ENCODE results near the gene MAP2K1.

MAP2K1 gene

DNA sequence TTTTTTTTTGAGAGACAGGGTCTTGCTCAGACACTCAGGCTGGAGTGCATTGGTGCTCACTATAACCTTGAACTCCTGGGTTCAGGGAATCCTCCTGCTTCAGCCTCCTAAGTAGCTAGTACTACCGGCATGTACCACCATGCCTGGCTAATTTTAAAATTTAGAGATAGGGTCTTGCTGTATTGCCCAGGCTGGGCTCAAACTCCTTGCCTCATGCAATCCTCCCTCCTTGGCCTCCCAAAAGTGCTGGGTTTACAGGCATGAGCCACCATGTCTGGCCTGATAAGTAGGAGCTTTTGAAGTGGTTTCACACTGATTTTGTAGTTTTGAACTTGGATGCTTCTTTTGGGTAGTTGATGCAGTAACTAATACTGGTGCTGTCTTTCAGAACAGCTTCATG, 7.8 kb downstream of the MAP2K1 start:
- DNase-seq: no peak

DNA sequence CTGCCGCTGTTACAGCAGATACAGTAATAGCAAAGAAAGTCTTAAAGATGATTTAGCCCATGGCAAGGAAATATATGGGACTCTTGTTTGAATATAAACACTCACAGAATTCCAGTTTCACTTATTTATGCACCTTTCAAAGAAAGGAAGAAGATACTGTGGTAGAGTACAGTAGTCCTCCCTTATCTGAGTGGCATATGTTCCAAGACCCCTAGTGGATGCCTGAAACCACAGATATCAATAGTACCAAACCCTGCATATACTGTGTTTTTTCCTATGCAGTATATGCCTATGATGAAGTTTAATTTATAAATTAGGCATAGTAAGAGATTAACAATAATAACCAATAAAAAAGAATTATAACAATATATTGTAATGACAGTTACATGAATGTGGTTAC, 8.2 kb downstream of the MAP2K1 start:
- no peak for DNase-seq

DNA sequence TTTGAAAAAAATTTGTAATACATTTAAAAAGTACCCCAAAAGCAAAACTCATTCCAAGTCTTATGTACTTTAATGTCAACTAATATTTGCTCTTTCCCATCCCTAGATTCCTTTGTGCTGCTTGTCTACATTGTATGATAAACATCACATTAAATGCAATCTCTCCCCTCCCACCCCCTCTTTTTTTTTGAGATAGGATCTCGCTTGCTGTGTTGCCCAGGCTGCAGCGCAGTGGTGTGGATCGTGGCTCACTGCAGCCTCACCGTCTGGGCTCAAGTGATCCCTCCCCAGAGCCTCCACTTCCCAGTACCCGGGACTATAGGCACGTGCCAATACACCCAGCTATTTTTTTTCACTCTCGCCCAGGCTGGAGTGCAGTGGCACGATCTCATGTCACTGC, 12.6 kb downstream of the MAP2K1 start:
- DNase-seq: no peak

DNA sequence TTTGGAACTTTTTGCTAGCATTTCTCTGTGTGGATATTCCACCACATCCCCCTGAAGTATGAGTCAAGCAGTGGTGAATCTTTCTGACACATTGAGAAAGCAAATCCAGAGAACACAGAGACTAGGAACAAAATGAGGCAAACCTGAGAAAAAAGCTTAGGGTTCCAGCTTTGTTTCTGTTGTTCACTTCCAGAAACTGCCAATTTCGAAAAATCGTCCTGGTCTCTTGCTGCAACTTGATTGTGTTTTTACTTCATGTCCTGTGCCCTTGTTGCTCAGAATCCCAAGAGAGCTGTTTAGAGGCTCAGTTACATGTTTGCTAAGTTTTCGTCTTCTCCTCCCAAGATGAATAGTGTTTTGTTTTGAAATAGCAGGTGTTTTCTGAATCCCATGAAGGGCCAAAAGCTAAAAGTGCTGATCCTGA, 13.7 kb downstream of the MAP2K1 start:
- no peak for DNase-seq

DNA sequence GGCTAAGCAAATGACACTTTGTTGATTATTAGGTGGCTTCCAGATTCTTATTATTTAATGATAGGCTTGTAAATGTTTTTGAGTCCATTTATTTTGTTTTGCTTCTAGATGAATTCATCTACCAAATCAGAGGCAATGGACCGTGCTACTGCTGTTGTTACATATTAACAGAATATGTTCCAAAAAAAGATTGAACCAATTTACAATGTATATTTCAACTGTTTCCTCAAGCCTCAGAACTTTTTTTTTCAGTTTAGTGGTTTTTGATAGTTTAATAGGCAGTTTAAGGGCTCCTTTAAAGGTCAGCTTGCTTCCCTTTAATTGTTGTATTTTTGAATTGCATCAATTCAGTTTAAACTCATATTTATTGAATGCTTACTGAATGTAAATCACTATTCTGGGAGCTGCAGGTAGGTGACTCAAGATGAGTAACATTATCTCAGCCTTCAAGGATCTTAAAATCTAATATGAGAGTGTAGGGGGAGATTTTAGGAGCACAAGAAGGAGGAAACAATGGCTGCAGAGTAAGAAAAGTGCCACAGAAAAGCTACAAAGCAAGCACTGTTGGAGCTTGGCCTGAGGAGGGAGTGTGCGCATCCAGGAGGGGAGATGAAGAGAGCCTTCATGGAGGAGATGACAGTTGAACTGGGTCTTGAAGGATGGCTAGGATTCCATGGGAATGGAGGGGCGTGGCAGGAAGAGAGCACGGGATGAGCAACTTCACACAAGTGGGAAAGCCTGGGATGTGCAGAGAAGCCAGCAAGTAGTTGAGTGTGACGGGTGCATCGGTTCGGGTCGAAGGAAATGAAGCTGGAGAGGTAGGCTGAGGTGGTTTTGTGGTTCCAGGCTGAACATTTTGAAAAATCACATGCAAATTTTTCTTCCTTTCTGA, 14.7 kb downstream of the MAP2K1 start:
- DNase-seq: no peak

DNA sequence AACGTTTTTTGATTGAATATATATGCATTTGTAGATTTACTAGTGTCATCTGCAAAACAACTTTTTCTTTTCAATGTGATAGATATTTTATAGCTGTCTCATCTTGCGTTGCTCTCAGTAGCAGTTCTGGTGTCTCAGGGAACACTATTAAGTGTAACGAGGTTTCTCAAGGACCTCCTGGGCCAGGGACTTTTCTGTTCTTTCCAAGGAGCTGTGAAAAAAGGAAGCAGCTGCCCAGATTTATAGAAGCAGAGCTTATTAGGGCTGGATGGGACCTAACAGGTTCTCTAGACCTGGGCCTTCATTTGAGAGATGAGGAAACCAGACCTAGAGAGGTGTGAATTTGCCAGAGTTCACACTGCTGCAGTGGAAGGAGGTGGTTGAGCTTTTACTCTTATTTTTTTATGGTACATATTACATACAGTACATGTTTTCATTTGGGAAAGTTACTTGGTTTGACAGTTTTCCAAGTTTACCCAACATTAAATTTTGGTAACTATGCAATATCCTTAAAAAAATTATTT, 16.1 kb downstream of the MAP2K1 start:
- DNase-seq: no peak

DNA sequence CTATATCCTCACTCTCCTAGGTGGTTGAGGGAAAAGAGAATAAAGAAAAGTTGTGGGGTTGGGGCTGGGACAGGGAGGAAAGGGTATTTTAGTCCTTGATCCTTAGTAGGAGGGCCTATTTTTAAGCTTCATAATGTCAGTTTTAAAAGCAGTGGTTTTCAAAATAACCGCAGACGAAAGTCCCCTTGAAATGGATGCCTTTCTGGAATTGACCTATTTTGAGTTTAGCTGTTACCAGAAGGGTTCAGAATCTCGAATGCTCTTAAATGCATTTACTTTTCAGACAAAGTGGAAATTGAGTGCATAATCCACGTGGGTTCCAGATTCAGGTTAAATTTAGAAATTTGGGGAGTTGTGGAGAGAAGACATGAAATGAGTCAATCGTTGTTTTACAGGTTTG, 16.6 kb downstream of the MAP2K1 start:
- DNase-seq: no peak

DNA sequence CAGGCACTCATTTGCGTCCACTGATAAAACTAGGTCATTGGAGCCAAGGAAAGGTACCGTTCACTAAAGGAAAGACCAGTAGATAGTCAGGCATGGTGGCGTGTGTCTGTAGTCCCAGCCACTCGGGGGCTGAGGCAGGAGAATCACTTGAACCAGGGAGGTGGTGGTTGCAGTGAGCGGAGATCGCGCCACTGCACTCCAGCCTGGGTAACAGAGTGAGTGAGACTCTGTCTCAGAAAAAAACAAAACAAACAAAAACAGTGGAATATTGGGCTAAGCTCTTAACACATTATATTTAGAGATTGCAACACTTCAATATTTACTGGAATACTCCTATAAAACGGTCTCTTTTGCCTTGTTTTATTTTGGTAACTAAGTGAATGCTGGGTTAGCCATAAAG, 17.4 kb downstream of the MAP2K1 start:
- DNase-seq: no peak

DNA sequence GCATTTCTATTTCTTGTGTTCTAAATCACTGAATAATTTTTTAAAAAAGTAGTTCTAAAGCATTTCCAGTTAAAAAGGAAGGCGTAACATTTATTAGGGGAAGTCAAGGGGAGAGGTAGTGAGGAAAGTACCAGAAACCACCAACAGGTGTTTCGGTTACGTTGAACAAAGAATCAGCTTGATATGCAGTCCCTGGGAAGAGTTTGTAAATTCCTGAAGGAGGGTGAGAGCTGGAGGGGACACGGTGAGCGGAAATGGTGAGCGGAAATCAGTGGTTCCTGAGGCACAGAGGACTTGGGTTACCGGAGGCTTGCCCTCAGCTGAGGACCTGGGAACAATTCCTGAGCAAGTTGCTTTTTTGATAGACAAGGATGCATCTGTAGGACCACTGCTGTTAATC, 17.8 kb downstream of the MAP2K1 start:
- no peak for DNase-seq

DNA sequence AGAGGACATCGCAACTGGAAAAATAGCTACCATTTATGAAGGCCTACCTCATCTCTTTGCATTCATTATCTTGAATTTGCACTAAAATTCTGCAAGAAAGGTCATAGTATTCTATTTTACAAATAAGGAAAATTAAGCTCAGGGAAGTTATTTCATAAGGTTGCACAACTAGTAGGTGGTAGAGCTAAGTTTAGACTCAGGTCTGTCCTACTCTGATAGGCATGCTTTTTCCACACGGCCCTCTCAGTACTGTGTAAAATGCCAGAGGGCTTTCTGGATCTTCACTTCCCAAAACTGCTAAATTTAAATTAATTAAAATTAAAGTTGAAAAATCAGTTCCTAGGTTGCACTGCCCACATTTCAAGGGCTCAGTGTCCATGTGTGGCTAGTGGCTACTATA, 18.3 kb downstream of the MAP2K1 start:
- no peak for DNase-seq

DNA sequence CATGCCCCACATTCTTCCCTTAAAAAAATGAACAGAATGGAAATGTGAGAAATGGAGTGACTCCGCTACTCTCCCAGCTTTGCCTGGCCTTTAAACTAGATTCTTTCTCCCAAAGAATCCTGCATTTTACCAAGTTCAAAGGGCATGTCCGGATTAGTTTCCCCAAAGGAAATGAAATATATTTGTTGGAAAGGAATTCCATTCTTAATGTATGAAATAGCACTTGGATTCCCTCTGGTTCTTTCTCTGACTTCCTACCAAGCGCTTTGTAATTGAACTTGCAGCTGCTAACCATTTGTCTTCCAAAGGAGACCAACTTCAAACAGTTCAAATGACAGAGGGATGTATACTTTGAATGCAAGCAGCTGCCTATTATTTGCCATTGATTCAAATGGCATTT, 18.9 kb downstream of the MAP2K1 start:
- DNase-seq: no peak

DNA sequence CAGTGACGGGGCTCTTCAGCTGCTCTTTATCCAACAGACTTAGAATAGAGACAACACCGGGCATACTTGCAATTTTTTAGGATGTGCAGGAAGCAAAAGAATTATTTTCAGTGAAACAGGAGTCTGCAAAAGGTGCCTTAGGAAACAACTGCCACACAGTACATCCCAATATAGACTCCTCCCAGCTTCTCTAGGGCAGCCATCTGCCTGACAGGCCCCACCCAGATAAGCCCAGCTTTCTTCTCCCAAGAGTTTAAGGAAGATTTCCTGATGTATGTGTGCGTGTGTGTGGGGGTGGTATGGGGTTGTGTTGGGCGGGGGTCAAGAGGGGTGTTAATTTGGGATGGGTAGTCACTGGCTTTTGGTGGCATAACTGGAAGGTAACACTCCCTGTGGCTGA, 21.5 kb downstream of the MAP2K1 start:
- DNase-seq: no peak

DNA sequence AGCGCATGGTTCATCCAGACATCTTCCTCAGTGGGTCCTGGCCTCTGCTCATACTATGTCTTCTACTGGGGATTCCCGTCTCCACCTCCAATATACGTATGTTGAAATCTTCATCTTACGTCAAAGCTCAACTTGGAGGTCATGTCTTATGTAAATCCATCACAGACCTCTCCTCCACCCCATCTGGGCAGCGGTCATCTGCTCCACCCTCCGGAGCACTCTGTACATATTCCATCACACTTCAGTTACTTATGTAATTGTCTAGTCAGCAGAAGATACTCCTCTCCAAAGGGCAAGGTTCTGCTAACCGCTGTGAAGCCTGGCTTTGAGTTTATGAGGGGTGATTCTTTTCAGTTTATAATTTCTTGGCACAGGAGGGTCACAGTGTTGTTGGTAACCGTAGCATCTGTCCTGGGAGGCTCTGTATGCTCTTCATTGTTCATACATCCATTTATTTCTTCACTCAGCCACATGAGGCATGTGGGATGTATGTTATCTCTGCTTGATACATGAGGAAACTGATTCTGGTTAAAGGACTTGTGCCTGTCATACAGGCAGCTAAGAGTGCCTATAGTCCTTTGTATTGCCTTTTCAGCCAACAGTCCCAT, 22.1 kb downstream of the MAP2K1 start:
- no peak for DNase-seq

DNA sequence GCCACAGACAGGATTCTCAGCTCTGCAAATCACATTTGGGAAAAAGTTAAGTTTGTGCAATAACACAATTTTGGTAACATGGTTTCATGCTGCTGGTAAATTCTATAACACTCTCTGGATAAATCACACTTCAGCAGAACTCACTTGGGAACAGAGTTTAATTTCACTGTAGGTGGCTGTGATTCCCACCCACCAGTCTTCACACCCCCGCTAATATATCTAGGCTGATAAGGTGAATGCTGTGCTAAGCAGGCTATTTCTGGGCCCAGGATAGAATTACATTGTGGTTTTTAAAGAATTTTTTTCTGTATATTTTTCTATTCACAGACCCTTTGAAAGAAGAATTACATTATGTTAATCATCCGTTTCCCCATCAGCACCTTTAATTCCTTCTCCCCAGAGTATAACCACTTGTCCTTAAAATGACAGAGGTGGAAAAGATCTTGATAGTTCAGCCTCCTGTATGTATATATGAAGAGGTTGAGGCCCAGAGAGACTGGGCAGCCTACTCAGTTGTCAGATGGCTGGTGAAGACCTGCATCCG, 22.9 kb downstream of the MAP2K1 start:
- no peak for DNase-seq

DNA sequence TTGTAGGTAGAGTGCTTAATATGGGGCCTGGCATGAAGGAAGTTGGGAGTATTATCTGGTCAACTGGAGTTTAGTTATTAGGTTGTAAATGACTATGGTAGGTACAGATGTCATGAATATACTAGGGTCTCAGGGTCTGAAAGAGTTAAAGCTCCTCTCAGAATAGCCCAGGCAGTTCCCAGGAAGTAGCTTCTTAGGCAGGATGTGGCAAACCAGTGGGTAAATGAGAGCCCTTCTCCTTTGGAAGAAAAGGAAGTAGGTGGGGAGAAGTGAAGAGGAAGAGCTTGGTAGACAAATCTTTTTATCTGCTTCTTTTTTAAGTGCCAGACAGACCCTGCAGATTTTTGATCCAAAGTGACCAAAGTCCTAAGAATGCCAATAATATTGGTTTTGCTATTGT, 24.5 kb downstream of the MAP2K1 start:
- no peak for DNase-seq

DNA sequence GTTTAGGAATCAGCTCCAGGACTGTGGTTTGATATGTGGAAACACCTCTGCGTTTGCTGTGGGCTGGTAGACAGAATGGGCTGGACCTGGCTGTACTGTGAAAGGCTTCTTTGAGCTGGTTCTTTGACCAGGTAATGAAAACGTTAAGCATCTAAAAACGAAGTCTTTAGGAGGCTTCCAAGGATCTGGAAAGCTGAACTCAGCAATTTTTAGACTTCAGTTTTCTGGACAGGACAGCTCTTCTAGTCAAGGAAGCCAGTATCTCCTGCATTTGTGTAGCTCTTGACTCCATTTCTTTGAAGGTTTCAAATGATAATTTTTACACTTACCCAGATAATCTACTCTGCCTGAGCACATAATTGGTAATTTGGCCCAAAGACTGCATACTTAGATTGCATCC, 25.5 kb downstream of the MAP2K1 start:
- no peak for DNase-seq

DNA sequence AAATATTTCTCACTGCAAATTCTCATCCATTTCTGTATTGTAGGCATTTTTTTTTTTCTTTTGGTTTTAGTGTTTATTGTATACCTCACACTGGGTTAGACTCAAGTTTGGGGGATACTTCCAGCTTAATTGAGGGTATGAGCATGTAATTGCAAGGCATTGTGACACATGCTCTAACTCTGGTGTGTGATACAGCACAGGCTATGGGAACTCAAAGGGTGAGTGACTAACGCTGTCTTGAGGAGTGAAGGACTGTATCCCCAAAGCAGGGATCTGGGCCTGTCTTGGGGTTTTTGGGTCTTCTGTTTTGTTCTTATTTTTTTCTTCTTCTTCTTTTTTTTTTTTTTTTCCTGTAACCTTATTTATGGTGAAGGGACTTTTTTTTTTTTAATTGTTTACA, 26.9 kb downstream of the MAP2K1 start:
- no peak for DNase-seq

DNA sequence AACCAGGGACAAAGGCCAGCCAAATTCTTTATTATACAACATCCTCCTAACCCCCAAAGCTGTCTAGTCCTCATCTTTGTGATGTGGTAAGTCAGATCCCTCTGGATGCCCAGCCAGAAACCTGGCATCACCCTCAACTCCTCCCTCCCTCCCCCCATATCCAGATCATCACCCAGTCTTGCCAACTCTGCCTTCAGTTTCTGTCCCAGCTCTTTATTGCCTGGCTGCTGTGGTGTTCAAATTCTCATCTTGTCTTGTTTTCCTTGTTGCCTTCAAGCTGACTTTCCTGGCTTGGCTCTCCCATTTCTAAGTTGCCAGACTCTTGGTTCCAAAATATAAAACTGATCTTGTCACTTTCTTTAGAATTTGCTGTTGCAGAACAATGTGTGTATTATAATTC, 28.6 kb downstream of the MAP2K1 start:
- no peak for DNase-seq

DNA sequence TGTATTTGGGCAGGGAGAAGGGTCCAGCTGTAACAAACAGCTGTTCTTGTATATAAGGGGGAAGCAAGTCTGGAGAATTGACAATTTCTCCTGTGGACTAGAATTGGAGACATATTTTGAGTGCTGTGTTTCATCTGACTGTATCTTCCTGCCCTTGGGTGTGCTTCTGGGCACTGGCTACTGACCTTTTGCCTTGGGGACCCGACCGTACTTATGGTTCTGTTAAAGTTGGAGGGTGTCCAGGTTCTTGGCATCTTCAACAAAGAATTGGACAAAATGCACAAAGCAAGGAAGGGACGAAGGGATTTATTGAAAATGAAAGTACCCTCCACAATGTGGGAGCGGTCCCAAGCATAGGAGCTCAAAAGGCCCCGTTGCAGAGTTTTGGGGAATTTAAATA, 31.0 kb downstream of the MAP2K1 start:
- no peak for DNase-seq

DNA sequence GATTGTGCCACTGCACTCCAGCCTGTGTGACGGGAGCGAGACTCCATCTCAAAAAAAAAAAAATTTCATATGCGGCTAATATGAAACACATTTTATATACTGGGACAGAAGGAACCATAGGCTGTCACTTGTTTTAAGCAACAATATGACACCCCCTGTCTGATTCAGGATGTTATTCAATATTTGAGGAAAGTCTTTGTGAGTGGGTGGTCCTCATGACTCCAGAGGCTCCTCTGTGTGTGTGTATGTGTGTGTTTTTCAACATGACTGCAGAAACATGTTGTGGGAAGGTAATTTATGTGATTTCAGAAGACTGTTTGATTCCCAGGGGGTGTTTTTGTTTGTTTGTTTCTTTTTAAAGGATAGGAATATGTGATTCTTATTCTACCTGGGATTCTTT, 32.8 kb downstream of the MAP2K1 start:
- DNase-seq: no peak

DNA sequence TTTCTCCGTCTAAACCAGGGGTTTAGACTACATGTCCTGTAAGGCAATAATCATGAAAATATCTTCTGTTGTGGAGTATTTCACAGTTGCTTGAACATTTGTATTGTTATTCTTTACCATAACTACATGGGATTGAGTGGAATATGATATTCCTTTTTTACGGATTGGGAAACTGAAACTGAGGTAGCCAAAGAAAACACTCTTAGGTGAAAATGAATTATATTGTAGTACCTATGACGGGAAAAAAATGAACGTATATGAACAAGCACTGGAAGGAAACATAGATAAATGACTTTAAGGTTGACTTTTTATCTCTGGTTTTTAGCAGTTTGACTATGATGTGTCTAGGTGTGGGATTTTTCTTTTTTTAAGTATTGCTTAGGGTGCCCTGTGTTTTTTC, 35.6 kb downstream of the MAP2K1 start:
- DNase-seq: no peak

DNA sequence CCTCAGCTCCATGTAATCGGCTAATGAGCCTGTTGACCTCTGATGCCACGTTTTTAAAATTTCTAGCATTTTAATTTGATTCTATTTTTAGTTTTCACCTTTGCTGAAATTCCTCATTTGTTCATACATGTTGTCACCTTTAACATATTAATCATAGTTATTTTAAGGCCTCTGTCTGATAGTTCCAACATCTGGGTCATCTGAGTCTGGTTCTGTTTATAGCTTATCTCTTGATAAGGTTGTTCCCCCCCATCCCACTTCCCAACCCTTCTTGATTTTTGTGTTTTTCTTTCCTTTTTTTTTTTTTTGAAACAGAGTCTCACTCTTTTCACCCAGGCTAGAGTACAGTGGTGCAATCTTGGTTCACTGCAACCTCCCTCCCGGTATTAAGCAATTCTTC, 36.4 kb downstream of the MAP2K1 start:
- DNase-seq: no peak

DNA sequence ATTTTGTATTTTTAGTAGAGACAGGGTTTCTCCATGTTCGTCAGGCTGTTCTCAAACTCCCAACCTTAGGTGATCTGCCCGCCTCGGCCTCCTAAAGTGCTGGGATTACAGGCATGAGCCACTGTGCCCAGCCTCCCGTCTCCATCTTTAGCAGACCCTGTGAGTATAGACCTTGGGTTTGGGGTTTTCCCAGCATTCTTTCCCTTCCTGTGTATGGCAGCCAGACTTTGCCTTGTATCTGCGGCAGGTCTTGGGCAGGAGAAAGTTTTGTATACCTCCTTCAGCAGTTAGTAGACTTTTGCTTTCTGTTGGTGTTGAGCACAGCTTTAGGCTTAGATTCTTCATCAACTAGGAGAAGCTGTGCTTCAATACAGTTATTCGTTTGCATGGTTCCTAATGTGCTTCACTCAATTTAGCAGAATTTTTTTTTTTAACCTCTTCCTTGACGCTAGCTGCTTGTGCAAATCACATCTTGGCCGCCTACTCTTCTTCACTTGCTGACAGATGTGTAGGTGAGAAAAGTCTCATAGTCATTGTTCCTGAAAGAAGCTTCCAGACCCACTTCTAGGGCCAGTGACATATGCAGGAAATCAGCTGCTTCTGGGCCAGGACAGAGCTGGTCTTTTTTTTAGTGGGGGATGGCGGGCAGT, 38.4 kb downstream of the MAP2K1 start:
- no peak for DNase-seq

DNA sequence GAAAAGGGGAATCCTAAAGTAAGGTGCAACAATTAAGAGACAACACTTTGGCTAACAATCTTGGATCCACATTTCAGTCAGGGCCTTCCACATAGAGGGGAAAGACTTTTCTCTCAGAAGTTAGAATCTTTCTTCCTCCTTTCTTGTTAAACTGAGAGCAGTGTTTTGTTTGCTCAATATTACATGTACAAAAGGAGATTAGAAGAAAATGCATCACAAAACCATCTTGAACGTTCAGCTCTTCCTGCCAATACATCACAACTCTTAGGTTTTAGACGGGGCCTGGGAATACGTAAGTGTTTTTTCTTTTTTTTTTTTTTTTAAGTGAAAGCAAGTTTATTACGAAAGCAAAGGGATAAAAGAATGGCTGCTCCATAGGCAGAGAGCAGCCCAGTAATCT, 39.1 kb downstream of the MAP2K1 start:
- DNase-seq: no peak
